Retinal pigment epithelial cell (primary cell): ENCODE results near the gene ERC2.

ENCODE experiments used
- DNase-seq: peaks from one replicate; pipeline ENCODE4 v3.0.0-alpha.2; 2010; ENCODE audit warnings: low read depth
- H3K4me3 ChIP-seq: 2 replicates; pipeline ENCODE4 v1.5.1; 2011; ENCODE audit warnings: mild to moderate bottlenecking, low read length, control low read depth, moderate library complexity
- CTCF ChIP-seq: conservative IDR thresholded peaks from 2 replicates; pipeline ENCODE4 v1.5.1; 2011; ENCODE audit warnings: low read depth, low read length, control low read depth, inconsistent platforms

Gene ERC2

GRCh38 chr3:56190130-56190529 lies 278.1 kb downstream of the ERC2 start:
- no peak for DNase-seq
- TF ChIP-seq CTCF = no peak

GRCh38 chr3:56189536-56189935 lies 278.7 kb downstream of the ERC2 start:
- no peak for DNase-seq
- H3K4me3 ChIP-seq = no peak overlapping the region
- no peak for TF ChIP-seq CTCF

More at GRCh38 chr3:56190130-56190529, 278.1 kb downstream of the ERC2 start:
- H3K4me3 ChIP-seq = no peak overlapping the region

- H3K4me3 ChIP-seq = no peak overlapping the region
- no peak for DNase-seq
- no peak for TF ChIP-seq CTCF
Observed at GRCh38 chr3:56188201-56188600, 280.1 kb downstream of the ERC2 start.

GRCh38 chr3:56187051-56187450 lies 281.2 kb downstream of the ERC2 start:
- TF ChIP-seq CTCF = no peak
- no peak for DNase-seq
- no peak overlapping the region for H3K4me3 ChIP-seq

- H3K4me3 ChIP-seq = no peak overlapping the region
- no peak for DNase-seq
- TF ChIP-seq CTCF = no peak
Observed at GRCh38 chr3:56185827-56186226, 282.4 kb downstream of the ERC2 start.

GRCh38 chr3:56183529-56183928 lies 284.7 kb downstream of the ERC2 start:
- TF ChIP-seq CTCF = no peak
- no peak for DNase-seq
- H3K4me3 ChIP-seq = no peak overlapping the region

- H3K4me3 ChIP-seq = no peak overlapping the region
- no peak for TF ChIP-seq CTCF
- DNase-seq = no peak
Observed at GRCh38 chr3:56180433-56180832, 287.8 kb downstream of the ERC2 start.
